T-helper 2 cell treated with Interferon-gamma antibody and Interleukin-4, amounts not matched to agents 5 μg/mL and 100 μg/mL, for 36 hours (primary cell): ENCODE results near the gene GPBP1L1.
"Not testable (repeated sequence)": the region's sequence is repeated elsewhere in the genome, so short reads cannot be mapped to it uniquely, and the experiment has no call there.

ENCODE experiments used
- DNase-seq: peaks from one replicate; pipeline ENCODE4 v3.0.0; 2021; ENCODE audit warnings: low spot score
- H3K27ac Mint-ChIP-seq: one replicate; pipeline ENCODE4 v1.8.0; 2021; ENCODE audit warnings: mild to moderate bottlenecking, mixed read lengths
- H3K27me3 Mint-ChIP-seq: one replicate; pipeline ENCODE4 v1.8.0; 2021; ENCODE audit warnings: low read depth, mixed read lengths
- H3K36me3 Mint-ChIP-seq: one replicate; pipeline ENCODE4 v1.8.0; 2021; ENCODE audit warnings: low read depth, mixed read lengths
- H3K4me1 Mint-ChIP-seq: one replicate; pipeline ENCODE4 v1.8.0; 2021; ENCODE audit warnings: low read depth, mixed read lengths
- H3K4me3 Mint-ChIP-seq: one replicate; pipeline ENCODE4 v1.8.0; 2022; ENCODE audit warnings: mild to moderate bottlenecking, moderate library complexity, mixed read lengths
- H3K9me3 Mint-ChIP-seq: one replicate; pipeline ENCODE4 v1.8.0; 2021; ENCODE audit warnings: mixed read lengths

Gene GPBP1L1

DNA sequence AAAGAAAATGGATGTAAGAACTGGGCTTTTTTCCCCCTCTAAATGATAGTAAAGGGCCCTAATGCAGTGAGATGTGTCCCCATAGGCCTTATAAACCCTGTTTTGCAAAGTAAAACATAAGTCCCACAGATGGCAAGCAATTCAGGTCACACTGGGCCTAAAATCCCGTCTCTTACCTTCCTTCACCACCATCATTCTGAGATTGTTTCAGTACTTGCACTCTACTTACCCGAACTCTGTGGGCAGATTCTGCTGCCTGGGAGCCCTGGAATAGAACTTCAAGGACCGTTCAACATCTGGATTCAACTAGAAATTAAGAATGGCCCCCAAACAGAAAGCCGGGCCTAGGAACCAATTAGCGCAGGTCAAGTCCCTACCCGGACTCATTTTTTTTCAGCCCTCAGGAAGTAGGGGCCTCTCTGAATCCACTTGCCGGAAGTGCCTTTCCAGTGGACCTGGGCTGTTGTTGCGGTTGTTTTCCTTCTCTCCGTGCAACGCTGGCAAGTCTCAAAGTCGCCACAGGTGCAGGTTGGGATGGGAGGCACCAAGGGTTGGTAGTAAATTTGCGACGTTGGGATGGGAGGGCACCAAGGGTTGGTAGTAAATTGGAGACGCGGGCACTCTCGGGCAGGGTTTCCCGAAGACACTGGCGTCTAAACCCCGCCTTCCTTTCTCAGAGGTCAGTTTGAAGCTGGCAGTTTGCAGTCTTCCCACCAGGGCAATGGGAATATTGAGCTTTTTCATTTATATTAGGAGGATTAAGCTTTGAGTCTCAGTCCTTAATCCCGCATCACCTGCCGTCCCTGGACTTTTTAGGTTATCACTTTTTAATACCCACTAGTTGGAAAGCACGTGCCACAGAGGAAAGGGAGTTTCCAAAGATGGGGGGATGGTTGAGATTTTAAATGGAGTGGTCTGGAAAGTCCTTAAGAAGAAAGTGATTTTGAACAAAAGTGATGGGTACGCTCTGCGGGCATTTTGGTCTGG lies 1.7 kb upstream of the GPBP1L1 start, which contains the start of gene TMEM69:
Gene TMEM69 (plus strand): TSS at position 428 of the 987 bp plus-strand sequence. CDS start 2,888 bp downstream, outside the sequence.
- Mint-ChIP-seq H3K4me1 (peaks cover 18% of the 10 kb centered on the region), H3K9me3 (no peaks in the 10 kb centered on the region), H3K27ac (peak within 1 kb of the TSS; percentile 99), H3K27me3 (no peaks in the 10 kb centered on the region), H3K36me3 (peaks cover 23% of the 10 kb centered on the region), H3K4me3 (peak within 1 kb of the TSS; percentile 99)
- peak; percentile 79 for DNase-seq

GRCh38 chr1:45687014-45687753 lies 851 bp upstream of the GPBP1L1 start:
- peak overlapping the region; percentile 99 for H3K4me3 Mint-ChIP-seq
- no peaks in the 10 kb centered on the region for H3K27me3 Mint-ChIP-seq
- H3K4me1 Mint-ChIP-seq, result peaks cover 21% of the 10 kb centered on the region
- DNase-seq, result peak; percentile 98
- peak overlapping the region; percentile 99 for H3K27ac Mint-ChIP-seq
- H3K9me3 Mint-ChIP-seq, result no peaks in the 10 kb centered on the region
- H3K36me3 Mint-ChIP-seq, result peaks cover 20% of the 10 kb centered on the region

- peaks cover 20% of the 10 kb centered on the region for H3K36me3 Mint-ChIP-seq
- H3K9me3 Mint-ChIP-seq, result no peaks in the 10 kb centered on the region
- no peaks in the 10 kb centered on the region for H3K27me3 Mint-ChIP-seq
- peak overlapping the region; percentile 99 for H3K27ac Mint-ChIP-seq
- DNase-seq, result no peak
- peaks cover 22% of the 10 kb centered on the region for H3K4me1 Mint-ChIP-seq
- peak overlapping the region; percentile 99 for H3K4me3 Mint-ChIP-seq
Observed at GRCh38 chr1:45686015-45686287, 382 bp downstream of the GPBP1L1 start.

DNA sequence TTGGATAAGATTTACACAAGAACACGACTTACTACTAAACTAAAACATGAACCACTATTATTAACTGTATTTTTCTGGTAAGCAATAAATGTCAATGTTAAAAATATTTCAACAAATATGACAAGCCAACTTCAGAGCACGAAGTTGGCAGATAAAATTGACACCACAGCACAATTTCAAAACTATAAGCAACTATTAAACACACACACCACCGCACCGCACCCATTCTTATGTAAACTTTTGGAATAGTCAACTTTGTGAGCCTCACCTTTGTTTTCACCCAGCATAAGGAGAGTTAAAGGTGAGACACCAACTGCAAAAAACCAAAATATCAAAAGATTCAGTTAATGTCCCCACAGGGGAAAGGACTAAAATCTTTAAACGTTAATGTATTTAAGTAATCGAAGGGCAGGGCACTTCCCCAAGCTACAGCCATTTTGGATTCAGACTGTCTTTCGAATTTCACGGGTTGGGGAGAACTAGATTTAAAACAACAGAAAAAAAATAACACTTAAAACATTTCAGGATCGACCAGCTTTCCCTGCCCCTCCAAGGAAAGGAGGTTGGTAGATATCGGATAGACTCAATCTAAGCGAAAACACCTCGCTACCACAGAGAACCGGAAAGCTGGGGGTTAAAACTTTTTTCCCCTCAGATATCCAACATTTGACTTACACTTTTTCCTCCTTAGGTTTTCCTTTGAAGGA lies 872 bp downstream of the GPBP1L1 start:
- Mint-ChIP-seq H3K9me3 (no peaks in the 10 kb centered on the region), H3K27ac (peak overlapping the region; percentile 99), H3K4me3 (peak overlapping the region; percentile 99), H3K36me3 (peaks cover 22% of the 10 kb centered on the region), H3K27me3 (no peaks in the 10 kb centered on the region), H3K4me1 (peaks cover 26% of the 10 kb centered on the region)
- no peak for DNase-seq

GRCh38 chr1:45684402-45684801 lies 1.9 kb downstream of the GPBP1L1 start:
- H3K9me3 Mint-ChIP-seq, result no peaks in the 10 kb centered on the region
- DNase-seq, result no peak
- no peaks in the 10 kb centered on the region for H3K27me3 Mint-ChIP-seq
- peaks cover 29% of the 10 kb centered on the region for H3K4me1 Mint-ChIP-seq
- no peak overlapping the region for H3K27ac Mint-ChIP-seq
- H3K4me3 Mint-ChIP-seq, result peak overlapping the region; percentile 99
- H3K36me3 Mint-ChIP-seq, result peaks cover 16% of the 10 kb centered on the region

- no peak overlapping the region for H3K4me3 Mint-ChIP-seq
- DNase-seq, result no peak
- H3K4me1 Mint-ChIP-seq, result peaks cover 32% of the 10 kb centered on the region
- H3K27me3 Mint-ChIP-seq, result no peaks in the 10 kb centered on the region
- no peak overlapping the region for H3K27ac Mint-ChIP-seq
- H3K9me3 Mint-ChIP-seq, result no peaks in the 10 kb centered on the region
- peaks cover 11% of the 10 kb centered on the region for H3K36me3 Mint-ChIP-seq
Observed at GRCh38 chr1:45682942-45683341, 3.4 kb downstream of the GPBP1L1 start.

DNA sequence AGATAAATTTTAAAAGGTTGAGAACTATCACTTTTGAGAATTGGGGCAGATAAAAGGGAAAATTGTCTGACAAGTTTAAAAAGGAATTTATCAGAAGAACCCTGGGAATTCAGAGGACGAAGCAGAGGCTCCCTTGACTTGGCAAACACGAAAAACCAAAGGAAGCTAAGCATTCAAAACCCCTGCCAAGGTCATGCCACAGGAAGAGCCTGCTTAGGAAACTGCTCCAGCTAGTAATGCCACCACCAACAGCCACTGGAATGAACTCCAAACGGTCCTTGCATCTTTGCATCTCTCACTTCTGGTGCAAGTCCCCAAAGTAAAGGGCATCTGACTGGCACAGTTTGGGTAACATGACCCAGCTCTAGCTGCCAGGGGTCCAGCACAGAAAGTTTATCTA lies 7.2 kb downstream of the GPBP1L1 start:
- H3K9me3 Mint-ChIP-seq, result no peaks in the 10 kb centered on the region
- H3K27ac Mint-ChIP-seq, result no peak overlapping the region
- peaks cover 10% of the 10 kb centered on the region for H3K36me3 Mint-ChIP-seq
- no peak overlapping the region for H3K4me3 Mint-ChIP-seq
- peaks cover 23% of the 10 kb centered on the region for H3K4me1 Mint-ChIP-seq
- H3K27me3 Mint-ChIP-seq, result no peaks in the 10 kb centered on the region
- DNase-seq, result no peak

GRCh38 chr1:45678489-45678888 lies 7.8 kb downstream of the GPBP1L1 start:
- no peak for DNase-seq
- H3K27me3 Mint-ChIP-seq, result no peaks in the 10 kb centered on the region
- H3K4me1 Mint-ChIP-seq, result peaks cover 23% of the 10 kb centered on the region
- peaks cover 10% of the 10 kb centered on the region for H3K36me3 Mint-ChIP-seq
- no peak overlapping the region for H3K4me3 Mint-ChIP-seq
- no peak overlapping the region for H3K27ac Mint-ChIP-seq
- no peaks in the 10 kb centered on the region for H3K9me3 Mint-ChIP-seq

GRCh38 chr1:45677751-45678245 lies 8.5 kb downstream of the GPBP1L1 start:
- Mint-ChIP-seq H3K36me3 (peaks cover 10% of the 10 kb centered on the region), H3K9me3 (no peaks in the 10 kb centered on the region), H3K4me1 (peaks cover 25% of the 10 kb centered on the region), H3K27me3 (no peaks in the 10 kb centered on the region), H3K4me3 (no peak overlapping the region), H3K27ac (no peak overlapping the region)
- DNase-seq, result no peak

GRCh38 chr1:45676553-45676952 lies 9.8 kb downstream of the GPBP1L1 start:
- H3K4me3 Mint-ChIP-seq, H3K36me3 Mint-ChIP-seq, H3K27ac Mint-ChIP-seq, DNase-seq, H3K9me3 Mint-ChIP-seq, H3K27me3 Mint-ChIP-seq: not testable (repeated sequence)
- H3K4me1 Mint-ChIP-seq, result peaks cover 20% of the 10 kb centered on the region

- H3K4me1 Mint-ChIP-seq, result peaks cover 12% of the 10 kb centered on the region
- DNase-seq, result no peak
- no peak overlapping the region for H3K27ac Mint-ChIP-seq
- H3K9me3 Mint-ChIP-seq, result no peaks in the 10 kb centered on the region
- no peaks in the 10 kb centered on the region for H3K27me3 Mint-ChIP-seq
- H3K4me3 Mint-ChIP-seq, result no peak overlapping the region
- peaks cover 2% of the 10 kb centered on the region for H3K36me3 Mint-ChIP-seq
Observed at GRCh38 chr1:45674478-45674877, 11.9 kb downstream of the GPBP1L1 start.

DNA sequence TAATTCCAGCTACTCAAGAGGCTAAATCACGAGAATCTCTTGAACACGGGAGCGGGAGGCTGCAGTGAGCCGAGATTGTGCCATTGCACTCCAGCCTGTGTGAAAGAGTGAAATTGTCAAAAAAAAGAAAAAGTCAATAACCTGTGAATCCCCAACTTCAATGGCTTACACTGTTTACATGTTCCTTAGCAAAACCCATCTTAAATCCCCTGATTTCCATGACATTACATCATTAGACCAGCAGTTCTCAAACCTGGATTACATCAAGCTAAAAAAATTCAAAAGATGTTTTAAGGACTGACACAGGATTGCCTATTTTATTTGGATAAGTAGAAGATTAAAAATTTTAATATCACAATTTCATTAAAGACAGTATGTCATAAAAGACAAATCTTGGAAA lies 12.4 kb downstream of the GPBP1L1 start:
- H3K27ac Mint-ChIP-seq, result no peak overlapping the region
- H3K9me3 Mint-ChIP-seq, result no peaks in the 10 kb centered on the region
- peaks cover 2% of the 10 kb centered on the region for H3K36me3 Mint-ChIP-seq
- H3K4me3 Mint-ChIP-seq, result no peak overlapping the region
- no peak for DNase-seq
- peaks cover 9% of the 10 kb centered on the region for H3K4me1 Mint-ChIP-seq
- H3K27me3 Mint-ChIP-seq, result no peaks in the 10 kb centered on the region

GRCh38 chr1:45669859-45670655 lies 16.3 kb downstream of the GPBP1L1 start:
- DNase-seq, result no peak
- peaks cover 9% of the 10 kb centered on the region for H3K4me1 Mint-ChIP-seq
- H3K9me3 Mint-ChIP-seq, result no peaks in the 10 kb centered on the region
- H3K4me3 Mint-ChIP-seq, result no peak overlapping the region
- peaks cover 10% of the 10 kb centered on the region for H3K36me3 Mint-ChIP-seq
- H3K27me3 Mint-ChIP-seq, result no peaks in the 10 kb centered on the region
- no peak overlapping the region for H3K27ac Mint-ChIP-seq
